Neural cell (in vitro differentiated cells): ENCODE results near the gene SAP30BP. TPM values are rescaled to one million over a fixed set of nuclear protein-coding genes. Genes with fewer than 3 reads are reported as not detected.

Source experiments
- H2AFZ ChIP-seq: fragments of 200-600, 300-800 bp; sonication (generic), shearing (Covaris generic); 2 replicates; pipeline ENCODE4 v1.6.0; 2014; ENCODE audit warnings: low read depth, mild to moderate bottlenecking, antibody characterized with exemption, low read length, moderate library complexity
- H3F3A ChIP-seq: fragments of 200-600 bp; shearing (Covaris generic); 2 replicates; pipeline ENCODE4 v1.6.1; 2016; ENCODE audit warnings: mild to moderate bottlenecking, moderate library complexity, mixed read lengths, antibody characterized with exemption, low read length; ENCODE audit not compliant: insufficient read depth, poor library complexity, severe bottlenecking
- H3K27ac ChIP-seq: fragments of 200-600, 300-800 bp; sonication (generic), shearing (Covaris generic); 2 replicates; pipeline ENCODE4 v1.5.1; 2014; ENCODE audit warnings: mild to moderate bottlenecking, low read length, moderate library complexity
- H3K27me3 ChIP-seq: fragments of 300-800, 200-600 bp; sonication (generic), shearing (Covaris generic); 2 replicates; pipeline ENCODE4 v1.6.0; 2014; ENCODE audit warnings: mild to moderate bottlenecking, low read depth, low read length, moderate library complexity; ENCODE audit not compliant: insufficient read depth
- H3K36me3 ChIP-seq: fragments of 300-800, 200-600 bp; sonication (generic), shearing (Covaris generic); 2 replicates; pipeline ENCODE4 v1.5.1; 2014; ENCODE audit warnings: mild to moderate bottlenecking, antibody characterized with exemption, low read length, moderate library complexity; ENCODE audit not compliant: insufficient read depth
- H3K4me2 ChIP-seq: fragments of 300-800, 200-600 bp; sonication (generic), shearing (Covaris generic); 2 replicates; pipeline ENCODE4 v1.6.0; 2014; ENCODE audit warnings: mild to moderate bottlenecking, low read length
- H3K4me3 ChIP-seq: fragments of 300-800, 200-600 bp; sonication (generic), shearing (Covaris generic); 2 replicates; pipeline ENCODE4 v1.5.1; 2014; ENCODE audit warnings: mild to moderate bottlenecking, low read length, moderate library complexity
- H3K79me2 ChIP-seq: fragments of 200-600 bp; shearing (Covaris generic); replicated peaks from 2 replicates; pipeline ENCODE4 v1.6.0; 2014; ENCODE audit warnings: mild to moderate bottlenecking, low read length, moderate library complexity; ENCODE audit not compliant: insufficient read depth
- H3K9ac ChIP-seq: fragments of 300-800, 200-600 bp; sonication (generic), shearing (Covaris generic); 2 replicates; pipeline ENCODE4 v1.6.1; 2016; ENCODE audit warnings: mild to moderate bottlenecking, low read length, mixed read lengths
- H3K9me2 ChIP-seq: fragments of 200-600 bp; shearing (Covaris generic); 2 replicates; pipeline ENCODE4 v1.6.1; 2016; ENCODE audit warnings: mild to moderate bottlenecking, low read length, mixed read lengths; ENCODE audit not compliant: insufficient read depth
- H3K9me3 ChIP-seq: fragments of 200-600, 300-800 bp; sonication (generic), shearing (Covaris generic); 2 replicates; pipeline ENCODE4 v1.6.1; 2016; ENCODE audit warnings: mild to moderate bottlenecking, mixed run types, low read length, moderate library complexity, mixed read lengths
- H4K20me1 ChIP-seq: fragments of 200-600 bp; shearing (Covaris generic); 2 replicates; pipeline ENCODE4 v1.6.1; 2016; ENCODE audit warnings: mild to moderate bottlenecking, mixed run types; ENCODE audit not compliant: insufficient read depth
- CTCF ChIP-seq: fragments of 450-650 bp; IDR thresholded peaks from 2 replicates; pipeline ENCODE4 v1.5.1; 2014; ENCODE audit warnings: antibody characterized with exemption, mild to moderate bottlenecking, moderate library complexity; ENCODE audit not compliant: poor library complexity, severe bottlenecking
- EP300 ChIP-seq: fragments of 450-650 bp; conservative IDR thresholded peaks from 2 replicates; pipeline ENCODE4 v1.6.1; 2014; ENCODE audit warnings: antibody characterized with exemption, mild to moderate bottlenecking, moderate library complexity; ENCODE audit not compliant: poor library complexity, severe bottlenecking
- EZH2 ChIP-seq: fragments of 200-600, 300-800 bp; shearing (Covaris generic), sonication (generic); IDR thresholded peaks from 2 replicates; pipeline ENCODE4 v1.6.1; 2014; ENCODE audit warnings: antibody characterized with exemption, low read length, borderline replicate concordance, mild to moderate bottlenecking; ENCODE audit not compliant: insufficient read depth, poor library complexity, severe bottlenecking
- MXI1 ChIP-seq: fragments of 450-650 bp; conservative IDR thresholded peaks from 2 replicates; pipeline ENCODE4 v1.6.1; 2014; ENCODE audit warnings: antibody characterized with exemption, mild to moderate bottlenecking; ENCODE audit not compliant: poor library complexity, severe bottlenecking
- POLR2AphosphoS5 ChIP-seq: IDR thresholded peaks from 2 replicates; pipeline ENCODE4 v1.6.1; 2012
- RAD21 ChIP-seq: fragments of 450-650 bp; conservative IDR thresholded peaks from 2 replicates; pipeline ENCODE4 v1.6.1; 2014; ENCODE audit warnings: antibody characterized with exemption, mild to moderate bottlenecking, moderate library complexity
- SMC3 ChIP-seq: fragments of 450-650 bp; conservative IDR thresholded peaks from 2 replicates; pipeline ENCODE4 v1.6.1; 2014; ENCODE audit warnings: antibody characterized with exemption, mild to moderate bottlenecking, moderate library complexity; ENCODE audit not compliant: poor library complexity
- TAF1 ChIP-seq: IDR thresholded peaks from 2 replicates; pipeline ENCODE4 v1.6.1; 2012; ENCODE audit warnings: low read depth
- polyA plus RNA-seq: library from polyadenylated mRNA; depleted of rRNA; stranded (reverse); fragments of >200 nt; gene quantifications from 2 replicates; pipeline ENCODE4 v1.2.3, GENCODE V29; 2014
- TF ChIP-seq, protein P1 (sequence below): IDR thresholded peaks from 2 replicates; pipeline ENCODE4 v1.6.1; 2012; ENCODE audit warnings: borderline replicate concordance

Gene SAP30BP
- polyA plus RNA-seq, 1 donor from 2014 or later = 156 TPM

DNA sequence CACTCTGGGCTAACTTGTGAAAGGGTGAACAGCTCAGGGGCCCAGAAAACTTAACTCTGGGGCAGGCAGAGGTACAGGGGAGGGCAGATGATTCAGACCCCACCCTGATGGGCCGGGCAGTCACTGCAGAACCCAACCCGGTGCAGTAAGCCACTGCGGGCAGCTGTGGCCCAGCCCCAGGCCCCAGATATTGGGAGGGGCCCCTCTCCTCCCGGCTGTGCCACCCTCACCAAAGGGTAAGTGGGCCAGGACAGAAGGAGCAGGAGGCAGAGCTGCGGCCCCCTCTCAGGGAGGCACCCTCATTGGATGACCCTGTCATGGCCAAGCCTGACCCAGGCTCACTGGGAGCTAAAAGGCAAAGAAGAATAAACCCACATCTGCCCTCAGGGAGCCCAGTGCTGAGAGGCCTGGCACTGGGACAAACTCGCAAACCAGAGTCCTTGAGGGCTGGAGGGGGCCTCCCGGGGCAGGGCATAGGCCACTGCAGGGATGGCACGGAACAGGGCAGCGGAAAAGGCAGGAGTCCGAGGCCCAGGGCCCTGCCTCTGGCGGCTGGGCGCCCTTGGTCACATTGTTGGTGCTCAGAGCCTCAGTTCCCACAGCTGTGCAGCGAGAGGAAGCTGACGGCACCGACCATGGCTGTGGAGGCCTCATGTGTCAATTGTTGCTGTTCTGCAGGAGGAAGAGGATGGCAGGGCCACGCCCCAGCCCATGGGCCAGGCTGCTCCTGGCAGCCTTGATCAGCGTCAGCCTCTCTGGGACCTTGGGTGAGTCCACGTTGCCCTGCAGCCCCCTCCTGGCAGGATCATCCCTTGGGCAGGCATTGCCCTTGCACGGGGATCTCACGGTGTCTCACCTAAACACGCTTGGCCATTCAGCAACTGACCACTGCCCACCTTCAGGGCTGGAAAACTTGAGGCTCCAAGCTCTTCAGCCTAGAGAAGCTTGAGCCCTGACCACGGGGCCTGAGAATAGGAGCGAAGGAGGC is 57.2 kb downstream of the SAP30BP start:
- H3K36me3 ChIP-seq = no peaks in the 10 kb centered on the region
- no peak overlapping the region for H3K9ac ChIP-seq
- no peak for TF ChIP-seq TAF1
- TF ChIP-seq EP300 = no peak
- TF ChIP-seq, protein P1, sequence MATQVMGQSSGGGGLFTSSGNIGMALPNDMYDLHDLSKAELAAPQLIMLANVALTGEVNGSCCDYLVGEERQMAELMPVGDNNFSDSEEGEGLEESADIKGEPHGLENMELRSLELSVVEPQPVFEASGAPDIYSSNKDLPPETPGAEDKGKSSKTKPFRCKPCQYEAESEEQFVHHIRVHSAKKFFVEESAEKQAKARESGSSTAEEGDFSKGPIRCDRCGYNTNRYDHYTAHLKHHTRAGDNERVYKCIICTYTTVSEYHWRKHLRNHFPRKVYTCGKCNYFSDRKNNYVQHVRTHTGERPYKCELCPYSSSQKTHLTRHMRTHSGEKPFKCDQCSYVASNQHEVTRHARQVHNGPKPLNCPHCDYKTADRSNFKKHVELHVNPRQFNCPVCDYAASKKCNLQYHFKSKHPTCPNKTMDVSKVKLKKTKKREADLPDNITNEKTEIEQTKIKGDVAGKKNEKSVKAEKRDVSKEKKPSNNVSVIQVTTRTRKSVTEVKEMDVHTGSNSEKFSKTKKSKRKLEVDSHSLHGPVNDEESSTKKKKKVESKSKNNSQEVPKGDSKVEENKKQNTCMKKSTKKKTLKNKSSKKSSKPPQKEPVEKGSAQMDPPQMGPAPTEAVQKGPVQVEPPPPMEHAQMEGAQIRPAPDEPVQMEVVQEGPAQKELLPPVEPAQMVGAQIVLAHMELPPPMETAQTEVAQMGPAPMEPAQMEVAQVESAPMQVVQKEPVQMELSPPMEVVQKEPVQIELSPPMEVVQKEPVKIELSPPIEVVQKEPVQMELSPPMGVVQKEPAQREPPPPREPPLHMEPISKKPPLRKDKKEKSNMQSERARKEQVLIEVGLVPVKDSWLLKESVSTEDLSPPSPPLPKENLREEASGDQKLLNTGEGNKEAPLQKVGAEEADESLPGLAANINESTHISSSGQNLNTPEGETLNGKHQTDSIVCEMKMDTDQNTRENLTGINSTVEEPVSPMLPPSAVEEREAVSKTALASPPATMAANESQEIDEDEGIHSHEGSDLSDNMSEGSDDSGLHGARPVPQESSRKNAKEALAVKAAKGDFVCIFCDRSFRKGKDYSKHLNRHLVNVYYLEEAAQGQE = no peak
- TF ChIP-seq SMC3 = no peak
- no peak for TF ChIP-seq MXI1
- TF ChIP-seq RAD21 = no peak
- H3K9me3 ChIP-seq = no peaks in the 10 kb centered on the region
- no peak overlapping the region for H3K4me2 ChIP-seq
- peaks cover 29% of the 10 kb centered on the region for H3K27me3 ChIP-seq
- no peaks in the 10 kb centered on the region for H3K9me2 ChIP-seq
- no peaks in the 10 kb centered on the region for H3K79me2 ChIP-seq
- H4K20me1 ChIP-seq = no peaks in the 10 kb centered on the region
- no peaks in the 10 kb centered on the region for H3F3A ChIP-seq
- no peak overlapping the region for H3K4me3 ChIP-seq
- no peak overlapping the region for H2AFZ ChIP-seq
- H3K27ac ChIP-seq = no peak overlapping the region

DNA sequence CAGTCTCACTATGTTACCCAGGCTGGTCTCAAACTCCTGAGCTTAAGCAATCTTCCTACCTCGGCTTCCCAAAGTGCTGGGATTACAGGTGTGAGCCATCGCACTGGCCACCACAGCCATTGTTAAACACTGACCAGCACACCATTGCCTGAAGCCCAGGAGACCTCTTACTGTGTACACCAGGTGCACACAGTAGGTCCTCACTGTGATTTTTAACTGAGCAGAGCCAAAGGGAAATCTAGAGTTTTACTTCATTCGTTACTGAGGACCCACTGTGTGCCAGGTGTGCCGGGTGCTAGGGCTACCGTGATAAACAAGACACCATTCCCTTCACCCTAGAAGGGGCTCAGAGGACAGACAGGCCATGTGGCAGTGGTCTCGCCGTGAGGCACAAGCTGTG is 58.4 kb downstream of the SAP30BP start:
- Histone ChIP-seq H3K79me2 (no peaks in the 10 kb centered on the region), H3K27me3 (peaks cover 17% of the 10 kb centered on the region), H3K9me3 (no peaks in the 10 kb centered on the region), H3K4me3 (no peak overlapping the region), H3K27ac (no peak overlapping the region), H2AFZ (no peak overlapping the region), H3K4me2 (no peak overlapping the region), H3K9ac (no peak overlapping the region), H3K36me3 (no peaks in the 10 kb centered on the region), H3K9me2 (no peaks in the 10 kb centered on the region), H3F3A (no peaks in the 10 kb centered on the region), H4K20me1 (no peaks in the 10 kb centered on the region)
- no peak for TF ChIP-seq EP300
- TF ChIP-seq MXI1 = no peak
- TF ChIP-seq, protein P1 = no peak
- TF ChIP-seq RAD21 = no peak
- no peak for TF ChIP-seq CTCF
- no peak for TF ChIP-seq EZH2
- TF ChIP-seq POLR2AphosphoS5 = no peak
- no peak for TF ChIP-seq TAF1
- TF ChIP-seq SMC3 = no peak
